Transverse colon (tissue), 4 donors: Measurements from ENCODE around the gene DPEP2.

Experiments used
- POLR2A ChIP-seq: fragments of 450-650 bp; IDR thresholded peaks from one replicate; pipeline ENCODE4 v1.6.1; 2016; ENCODE audit warnings: antibody characterized with exemption, mild to moderate bottlenecking, moderate library complexity
- POLR2AphosphoS5 ChIP-seq, 3 donors: sonication (generic); formaldehyde crosslinking; IDR thresholded peaks; one replicate each; pipeline ENCODE4 v1.6.1; 2016; ENCODE audit warnings: antibody characterized with exemption in 3 of 3
- TF ChIP-seq, protein P1 (sequence below), 5 experiments: fragments of 200-600 bp in 3 of 5; fragments of 450-650 bp in 2 of 5; sonication (generic) in 3 of 5; IDR thresholded peaks; 1 replicate in 2 of 5; 2 replicates in 3 of 5; pipeline ENCODE4 v1.5.1; 2016 to 2017; ENCODE audit warnings: antibody characterized with exemption in 5 of 5, inconsistent platforms in 3 of 5, mild to moderate bottlenecking in 2 of 5, moderate library complexity in 1 of 5

DNA sequence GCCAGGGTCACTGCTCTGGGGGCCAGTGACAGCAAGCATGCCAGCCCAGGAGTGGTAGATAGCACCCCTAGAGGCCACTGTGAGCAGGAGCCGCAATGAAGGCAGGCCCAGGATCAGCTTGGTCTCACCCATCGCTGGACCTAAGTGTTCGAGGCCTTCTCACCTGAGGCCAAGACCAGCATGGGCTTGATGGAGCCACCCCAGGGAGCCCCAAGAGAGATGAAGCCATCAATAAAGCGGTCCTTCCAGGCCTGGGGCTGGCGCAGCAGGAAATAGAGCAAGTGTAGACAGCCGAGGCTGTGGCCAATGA, 57.1 kb downstream of the DPEP2 start:
- TF ChIP-seq POLR2A (no peak), POLR2AphosphoS5 (IDR thresholded peaks at IDR 0.05) (no peak)
- TF ChIP-seq, protein P1, sequence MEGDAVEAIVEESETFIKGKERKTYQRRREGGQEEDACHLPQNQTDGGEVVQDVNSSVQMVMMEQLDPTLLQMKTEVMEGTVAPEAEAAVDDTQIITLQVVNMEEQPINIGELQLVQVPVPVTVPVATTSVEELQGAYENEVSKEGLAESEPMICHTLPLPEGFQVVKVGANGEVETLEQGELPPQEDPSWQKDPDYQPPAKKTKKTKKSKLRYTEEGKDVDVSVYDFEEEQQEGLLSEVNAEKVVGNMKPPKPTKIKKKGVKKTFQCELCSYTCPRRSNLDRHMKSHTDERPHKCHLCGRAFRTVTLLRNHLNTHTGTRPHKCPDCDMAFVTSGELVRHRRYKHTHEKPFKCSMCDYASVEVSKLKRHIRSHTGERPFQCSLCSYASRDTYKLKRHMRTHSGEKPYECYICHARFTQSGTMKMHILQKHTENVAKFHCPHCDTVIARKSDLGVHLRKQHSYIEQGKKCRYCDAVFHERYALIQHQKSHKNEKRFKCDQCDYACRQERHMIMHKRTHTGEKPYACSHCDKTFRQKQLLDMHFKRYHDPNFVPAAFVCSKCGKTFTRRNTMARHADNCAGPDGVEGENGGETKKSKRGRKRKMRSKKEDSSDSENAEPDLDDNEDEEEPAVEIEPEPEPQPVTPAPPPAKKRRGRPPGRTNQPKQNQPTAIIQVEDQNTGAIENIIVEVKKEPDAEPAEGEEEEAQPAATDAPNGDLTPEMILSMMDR (IDR thresholded peaks at IDR 0.05): peak; percentile 55 to 67 (median 62)
